LoVo (cell line): ENCODE measurements around the gene GRHL1.
"Not testable (repeated sequence)": the region's sequence is repeated elsewhere in the genome, so short reads cannot be mapped to it uniquely, and the experiment has no call there.

Experiments
- DNase-seq: peaks from one replicate; pipeline ENCODE4 v3.0.0-alpha.2; 2016; ENCODE audit warnings: low spot score

Gene GRHL1

GRCh38 chr2:10009811-10010781 lies 58.6 kb downstream of the GRHL1 start:
- DNase-seq, result no peak

GRCh38 chr2:10010861-10011605 lies 59.5 kb downstream of the GRHL1 start:
- not testable (repeated sequence) for DNase-seq

- peak; percentile 30 for DNase-seq
Measured at GRCh38 chr2:10011606-10012325, 60.3 kb downstream of the GRHL1 start.

GRCh38 chr2:10012366-10012962 lies 61.0 kb downstream of the GRHL1 start:
- DNase-seq, result peak; percentile 21

GRCh38 chr2:10012963-10013461 lies 61.5 kb downstream of the GRHL1 start:
- peak; percentile 62 for DNase-seq

GRCh38 chr2:10013651-10014417 lies 62.3 kb downstream of the GRHL1 start:
- not testable (repeated sequence) for DNase-seq

- peak; percentile 29 for DNase-seq
Measured at GRCh38 chr2:10014418-10015190, 63.1 kb downstream of the GRHL1 start.

GRCh38 chr2:10015376-10015989 lies 64.0 kb downstream of the GRHL1 start:
- peak; percentile 19 for DNase-seq

- DNase-seq, result no peak
Measured at GRCh38 chr2:10016001-10016801, 64.7 kb downstream of the GRHL1 start.

GRCh38 chr2:10016802-10017258 lies 65.3 kb downstream of the GRHL1 start:
- DNase-seq, result no peak

- no peak for DNase-seq
Measured at GRCh38 chr2:10017313-10017941, 65.9 kb downstream of the GRHL1 start.

GRCh38 chr2:10019174-10019573 lies 67.7 kb downstream of the GRHL1 start:
- DNase-seq, result no peak

- no peak for DNase-seq
Measured at GRCh38 chr2:10019602-10020400, 68.3 kb downstream of the GRHL1 start.

GRCh38 chr2:10022041-10022421 lies 70.5 kb downstream of the GRHL1 start:
- DNase-seq, result no peak

- DNase-seq, result no peak
Measured at GRCh38 chr2:10022445-10022844, 71.0 kb downstream of the GRHL1 start.

- DNase-seq, result no peak
Measured at GRCh38 chr2:10022966-10023662, 71.6 kb downstream of the GRHL1 start.
